Osteoblast (primary cell): ENCODE data around the gene FOXRED2. TPM values are rescaled to one million over a fixed set of nuclear protein-coding genes. Genes with fewer than 3 reads are reported as not detected.

Experiments used
- DNase-seq: peaks from one replicate; pipeline ENCODE4 v3.0.0; 2011; ENCODE audit warnings: low spot score, mixed read lengths; ENCODE audit not compliant: insufficient read length; ENCODE audit errors: missing footprints
- H2AFZ ChIP-seq: 2 replicates; pipeline ENCODE4 v1.6.0; 2011; ENCODE audit warnings: mild to moderate bottlenecking, low read length
- H3K27ac ChIP-seq: 2 replicates; pipeline ENCODE4 v1.5.1; 2011; ENCODE audit warnings: mild to moderate bottlenecking, low read depth, low read length, moderate library complexity
- H3K27me3 ChIP-seq: 2 replicates; pipeline ENCODE4 v1.6.0; 2012; ENCODE audit warnings: mild to moderate bottlenecking, control low read depth, inconsistent platforms, low read length, moderate library complexity; ENCODE audit not compliant: insufficient read depth
- H3K36me3 ChIP-seq: 2 replicates; pipeline ENCODE4 v1.5.1; 2011; ENCODE audit warnings: mild to moderate bottlenecking, low read length, control low read depth, moderate library complexity; ENCODE audit not compliant: insufficient read depth
- H3K4me1 ChIP-seq: 2 replicates; pipeline ENCODE4 v1.5.1; 2011; ENCODE audit warnings: mild to moderate bottlenecking, low read length, control low read depth, moderate library complexity; ENCODE audit not compliant: insufficient read depth
- H3K4me2 ChIP-seq: 2 replicates; pipeline ENCODE4 v1.6.0; 2011; ENCODE audit warnings: mild to moderate bottlenecking, low read length; ENCODE audit not compliant: insufficient read depth
- H3K4me3 ChIP-seq: fragments of 200-600 bp; sonication (generic); 3 replicates; pipeline ENCODE4 v1.5.1; 2012; ENCODE audit warnings: mild to moderate bottlenecking, low read length, inconsistent platforms; ENCODE audit not compliant: insufficient read depth
- H3K79me2 ChIP-seq: 2 replicates; pipeline ENCODE4 v1.6.0; 2012; ENCODE audit warnings: mild to moderate bottlenecking, low read length, control low read depth, inconsistent platforms; ENCODE audit not compliant: insufficient read depth
- H3K9me3 ChIP-seq: 2 replicates; pipeline ENCODE4 v1.5.1; 2011; ENCODE audit warnings: low read depth, low read length, control low read depth
- H4K20me1 ChIP-seq: 2 replicates; pipeline ENCODE4 v1.6.0; 2012; ENCODE audit warnings: mild to moderate bottlenecking, low read length, control low read depth; ENCODE audit not compliant: insufficient read depth
- small RNA-seq: library from RNA; depleted of rRNA; stranded (forward); fragments of <200 nt; gene quantifications from one replicate; pipeline ENCODE3, GENCODE V24; 2012
- total RNA-seq: library from RNA; depleted of rRNA; stranded (reverse); fragments of >200 nt; gene quantifications from 2 replicates; pipeline ENCODE4 v1.2.3, GENCODE V29; 2012
- TF ChIP-seq, protein P1 (sequence below): IDR thresholded peaks from 2 replicates; pipeline ENCODE4 v1.5.1; 2011; ENCODE audit warnings: mild to moderate bottlenecking, low read depth, low read length, moderate library complexity; ENCODE audit errors: extremely low read depth

FOXRED2 gene
- total RNA-seq, 1 donor, result 16.3 TPM

DNA sequence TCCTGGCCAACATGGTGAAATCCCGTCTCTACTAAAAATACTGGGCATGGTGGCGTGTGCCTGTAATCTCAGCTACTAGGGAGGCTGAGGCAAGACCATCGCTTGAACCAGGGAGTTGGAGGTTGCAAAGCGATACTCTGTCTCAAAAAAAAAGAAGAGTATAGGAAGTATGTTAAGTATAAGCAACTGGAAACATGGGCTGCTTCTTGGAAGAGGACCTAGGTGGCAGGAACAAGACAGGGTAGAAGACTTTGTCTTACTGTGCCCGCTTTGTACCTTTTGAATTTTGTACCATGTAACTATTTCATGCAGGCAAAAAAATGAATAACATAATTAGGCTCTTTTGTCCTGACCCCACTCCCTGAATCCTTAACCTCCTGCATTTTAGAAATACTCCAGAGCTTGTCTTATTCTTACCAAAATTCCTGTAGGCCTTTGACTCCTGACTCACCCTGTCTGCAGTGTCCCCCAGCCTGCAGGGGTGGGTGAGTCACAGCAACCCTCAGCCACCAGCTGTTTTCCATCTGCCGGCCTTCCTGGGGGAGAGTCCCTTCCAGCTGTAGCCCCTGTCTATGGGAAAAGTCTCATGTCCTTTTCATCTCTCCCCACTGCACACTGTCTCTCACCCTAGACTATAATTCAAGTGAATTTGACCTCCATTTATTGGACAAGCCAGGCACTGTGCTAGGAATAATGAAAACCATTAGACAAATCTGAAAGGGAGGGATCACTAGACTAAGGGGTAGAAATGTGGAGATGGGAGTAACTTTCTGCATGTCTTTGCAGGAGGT, 67.2 kb downstream of the FOXRED2 start:
- H3K4me1 ChIP-seq, result peaks cover 24% of the 10 kb centered on the region
- peak overlapping the region; percentile 68 for H3K27ac ChIP-seq
- no peaks in the 10 kb centered on the region for H4K20me1 ChIP-seq
- H2AFZ ChIP-seq, result no peak overlapping the region
- no peaks in the 10 kb centered on the region for H3K27me3 ChIP-seq
- H3K36me3 ChIP-seq, result no peaks in the 10 kb centered on the region
- H3K79me2 ChIP-seq, result no peaks in the 10 kb centered on the region
- no peaks in the 10 kb centered on the region for H3K9me3 ChIP-seq
- peak overlapping the region; percentile 43 for H3K4me2 ChIP-seq
- no peak overlapping the region for H3K4me3 ChIP-seq
- TF ChIP-seq, protein P1, sequence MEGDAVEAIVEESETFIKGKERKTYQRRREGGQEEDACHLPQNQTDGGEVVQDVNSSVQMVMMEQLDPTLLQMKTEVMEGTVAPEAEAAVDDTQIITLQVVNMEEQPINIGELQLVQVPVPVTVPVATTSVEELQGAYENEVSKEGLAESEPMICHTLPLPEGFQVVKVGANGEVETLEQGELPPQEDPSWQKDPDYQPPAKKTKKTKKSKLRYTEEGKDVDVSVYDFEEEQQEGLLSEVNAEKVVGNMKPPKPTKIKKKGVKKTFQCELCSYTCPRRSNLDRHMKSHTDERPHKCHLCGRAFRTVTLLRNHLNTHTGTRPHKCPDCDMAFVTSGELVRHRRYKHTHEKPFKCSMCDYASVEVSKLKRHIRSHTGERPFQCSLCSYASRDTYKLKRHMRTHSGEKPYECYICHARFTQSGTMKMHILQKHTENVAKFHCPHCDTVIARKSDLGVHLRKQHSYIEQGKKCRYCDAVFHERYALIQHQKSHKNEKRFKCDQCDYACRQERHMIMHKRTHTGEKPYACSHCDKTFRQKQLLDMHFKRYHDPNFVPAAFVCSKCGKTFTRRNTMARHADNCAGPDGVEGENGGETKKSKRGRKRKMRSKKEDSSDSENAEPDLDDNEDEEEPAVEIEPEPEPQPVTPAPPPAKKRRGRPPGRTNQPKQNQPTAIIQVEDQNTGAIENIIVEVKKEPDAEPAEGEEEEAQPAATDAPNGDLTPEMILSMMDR, result no peak
- peak; percentile 99 for DNase-seq

Small RNA genes lying within 50 kb of the gene (small RNA-seq; reads per million reads assigned to genes)
- gene RF00019, result not detected

Other genes with a start within 250 kb of the FOXRED2 start
- gene MYH9, start 119.1 kb downstream of the FOXRED2 start, total RNA-seq, result 796 and 964 TPM in 2 replicates
- gene TXN2, start 25.4 kb downstream of the FOXRED2 start, total RNA-seq, result 17.4 and 18.6 TPM in 2 replicates
- 393 and 412 TPM in 2 replicates for gene EIF3D, start 22.1 kb upstream of the FOXRED2 start, total RNA-seq
- gene CACNG2, start 196.7 kb upstream of the FOXRED2 start, total RNA-seq, result not detected in 2 replicates